BLaER1 (cell line): Measurements from ENCODE around the gene E2F6.

Experiments
- H3K27ac ChIP-seq: shearing (Covaris generic); formaldehyde crosslinking; 2 replicates; pipeline ENCODE4 v1.8.1; 2022
- H3K27me3 ChIP-seq: shearing (Covaris generic); formaldehyde crosslinking; 2 replicates; pipeline ENCODE4 v1.8.1; 2022
- H3K36me3 ChIP-seq: shearing (Covaris generic); formaldehyde crosslinking; 2 replicates; pipeline ENCODE4 v1.8.1; 2022
- H3K4me1 ChIP-seq: shearing (Covaris generic); formaldehyde crosslinking; 2 replicates; pipeline ENCODE4 v1.8.1; 2022
- H3K4me2 ChIP-seq: shearing (Covaris generic); formaldehyde crosslinking; 2 replicates; pipeline ENCODE4 v1.8.1; 2022
- H3K4me3 ChIP-seq: shearing (Covaris generic); formaldehyde crosslinking; 2 replicates; pipeline ENCODE4 v1.8.1; 2022
- H3K9ac ChIP-seq: shearing (Covaris generic); formaldehyde crosslinking; 2 replicates; pipeline ENCODE4 v1.8.1; 2022
- H3K9me3 ChIP-seq: shearing (Covaris generic); formaldehyde crosslinking; 2 replicates; pipeline ENCODE4 v1.8.1; 2022
- H4K20me1 ChIP-seq: shearing (Covaris generic); formaldehyde crosslinking; 2 replicates; pipeline ENCODE4 v1.8.1; 2022
- Cebpa-rat ChIP-seq: shearing (Covaris generic); IDR thresholded peaks from 2 replicates; pipeline ENCODE4 v1.8.1; 2022

The E2F6 gene, protein sequence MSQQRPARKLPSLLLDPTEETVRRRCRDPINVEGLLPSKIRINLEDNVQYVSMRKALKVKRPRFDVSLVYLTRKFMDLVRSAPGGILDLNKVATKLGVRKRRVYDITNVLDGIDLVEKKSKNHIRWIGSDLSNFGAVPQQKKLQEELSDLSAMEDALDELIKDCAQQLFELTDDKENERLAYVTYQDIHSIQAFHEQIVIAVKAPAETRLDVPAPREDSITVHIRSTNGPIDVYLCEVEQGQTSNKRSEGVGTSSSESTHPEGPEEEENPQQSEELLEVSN

GRCh38 chr2:11465485-11466306 lies at the start of gene E2F6:
Gene E2F6 (minus strand): TSS chr2:11466161. CDS start chr2:11465879, 282 bp downstream.
- peak within 1 kb of the TSS; percentile 77 for H3K4me3 ChIP-seq
- H3K36me3 ChIP-seq, result peaks cover 32% of the 10 kb centered on the region
- H3K4me1 ChIP-seq, result peaks cover 42% of the 10 kb centered on the region
- H3K4me2 ChIP-seq, result peak within 1 kb of the TSS; percentile 91
- peak within 1 kb of the TSS; percentile 88 for H3K27ac ChIP-seq
- H3K27me3 ChIP-seq, result no peaks in the 10 kb centered on the region
- H4K20me1 ChIP-seq, result peaks cover 44% of the 10 kb centered on the region
- no peak for TF ChIP-seq Cebpa-rat
- peaks cover 6% of the 10 kb centered on the region; the same call in 1 of the 2 replicates for H3K9me3 ChIP-seq
- H3K9ac ChIP-seq, result peak within 1 kb of the TSS; percentile 85

DNA sequence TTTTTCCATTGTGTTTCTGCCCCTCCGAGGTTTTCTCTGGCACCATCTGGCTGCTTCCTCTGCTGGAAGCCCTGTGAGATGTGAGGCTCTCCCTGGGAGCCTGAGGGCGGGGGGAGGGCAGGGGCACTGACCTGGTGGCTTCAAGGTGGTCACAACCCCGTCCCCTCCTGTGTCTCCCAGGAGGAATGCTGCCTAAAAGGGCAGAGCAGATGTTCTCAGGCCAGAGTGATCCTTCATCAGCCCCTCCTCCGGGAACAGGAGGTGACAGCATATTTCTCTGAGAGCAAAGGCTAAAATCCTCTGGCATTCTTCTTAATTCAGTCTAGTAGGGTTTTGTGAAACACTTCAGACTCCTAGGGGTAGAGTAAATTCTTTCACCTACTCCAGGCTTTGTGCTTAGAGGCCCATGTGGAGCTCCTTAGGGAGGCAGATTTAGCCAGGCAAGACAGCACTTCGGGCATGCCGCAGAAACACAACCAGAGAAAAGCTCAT lies 49.6 kb upstream of the E2F6 start:
- TF ChIP-seq Cebpa-rat, result no peak
- Histone ChIP-seq H4K20me1 (no peaks in the 10 kb centered on the region), H3K27ac (no peak overlapping the region), H3K4me1 (no peaks in the 10 kb centered on the region), H3K9me3 (no peaks in the 10 kb centered on the region), H3K4me2 (no peak overlapping the region), H3K27me3 (no peaks in the 10 kb centered on the region), H3K9ac (no peak overlapping the region), H3K4me3 (no peak overlapping the region), H3K36me3 (no peaks in the 10 kb centered on the region)

GRCh38 chr2:11514904-11515303 lies 48.9 kb upstream of the E2F6 start:
- no peak overlapping the region for H3K4me3 ChIP-seq
- no peak for TF ChIP-seq Cebpa-rat

DNA sequence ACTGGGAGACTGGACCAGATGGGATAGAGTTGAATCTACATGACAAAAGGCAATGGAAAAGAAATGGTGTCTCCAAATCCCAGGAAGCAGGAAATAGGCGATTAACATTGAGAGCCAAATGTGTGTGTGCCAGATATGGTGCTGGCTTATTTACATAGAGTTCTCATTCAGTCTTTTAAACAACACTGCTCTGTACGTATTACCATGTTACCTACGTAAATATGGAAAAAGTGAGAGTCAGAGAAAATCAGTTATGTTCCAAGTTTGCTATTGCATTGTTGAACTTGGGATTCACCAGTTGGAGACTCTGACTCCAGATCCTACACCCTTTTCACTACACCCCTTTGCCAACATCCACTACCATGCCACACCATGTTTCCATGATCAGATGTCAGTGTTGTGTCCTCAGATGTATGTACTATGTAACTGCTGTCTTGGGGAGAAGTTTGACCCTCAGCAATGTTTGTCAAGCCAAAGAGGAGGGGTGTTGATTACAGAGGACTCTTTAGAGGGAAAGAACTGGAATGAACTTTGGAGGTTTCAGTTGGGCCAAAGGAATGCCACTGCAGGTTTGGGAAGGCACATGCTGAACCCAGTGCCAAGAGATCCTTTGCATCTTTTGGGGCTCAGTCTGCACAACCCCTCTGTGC lies 48.2 kb upstream of the E2F6 start:
- no peak for TF ChIP-seq Cebpa-rat
- Histone ChIP-seq H3K9me3 (no peaks in the 10 kb centered on the region), H3K9ac (no peak overlapping the region), H3K4me1 (no peaks in the 10 kb centered on the region), H3K27ac (no peak overlapping the region), H4K20me1 (no peaks in the 10 kb centered on the region), H3K36me3 (no peaks in the 10 kb centered on the region), H3K4me3 (no peak overlapping the region), H3K27me3 (no peaks in the 10 kb centered on the region), H3K4me2 (no peak overlapping the region)

More at GRCh38 chr2:11514904-11515303, 48.9 kb upstream of the E2F6 start:
- no peaks in the 10 kb centered on the region for H3K9me3 ChIP-seq
- no peak overlapping the region for H3K4me2 ChIP-seq
- no peak overlapping the region for H3K27ac ChIP-seq
- no peaks in the 10 kb centered on the region for H3K4me1 ChIP-seq
- H3K36me3 ChIP-seq, result no peaks in the 10 kb centered on the region
- H3K9ac ChIP-seq, result no peak overlapping the region
- no peaks in the 10 kb centered on the region for H3K27me3 ChIP-seq
- no peaks in the 10 kb centered on the region for H4K20me1 ChIP-seq

- no peak overlapping the region for H3K27ac ChIP-seq
- no peak for TF ChIP-seq Cebpa-rat
- H4K20me1 ChIP-seq, result no peaks in the 10 kb centered on the region
- H3K9ac ChIP-seq, result no peak overlapping the region
- H3K4me2 ChIP-seq, result no peak overlapping the region
- no peaks in the 10 kb centered on the region for H3K36me3 ChIP-seq
- H3K4me1 ChIP-seq, result no peaks in the 10 kb centered on the region
- no peak overlapping the region for H3K4me3 ChIP-seq
- H3K27me3 ChIP-seq, result no peaks in the 10 kb centered on the region
- H3K9me3 ChIP-seq, result no peaks in the 10 kb centered on the region
Measured at GRCh38 chr2:11513319-11513718, 47.4 kb upstream of the E2F6 start.

DNA sequence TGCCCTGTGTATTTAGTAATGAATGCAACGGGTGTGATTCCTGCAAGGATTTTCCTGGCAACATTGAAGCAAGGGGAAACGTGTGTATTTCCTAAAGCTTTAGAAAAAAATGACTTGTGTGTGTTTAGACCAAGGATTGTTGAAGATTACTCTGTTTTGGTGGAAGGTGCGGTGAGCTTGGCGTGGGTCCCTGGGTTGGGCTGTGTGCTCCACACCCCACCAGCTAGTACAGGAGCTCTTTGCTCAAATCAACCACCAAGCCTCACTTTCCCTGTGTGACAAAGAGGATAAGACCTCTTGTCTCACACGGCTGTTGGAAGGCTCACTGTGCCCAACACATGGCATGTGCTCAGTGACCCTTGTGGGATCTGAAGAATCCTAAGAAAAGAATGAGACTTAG lies 46.5 kb upstream of the E2F6 start:
- Histone ChIP-seq H3K36me3 (no peaks in the 10 kb centered on the region), H3K9ac (no peak overlapping the region), H3K9me3 (no peaks in the 10 kb centered on the region), H3K27ac (no peak overlapping the region), H3K4me1 (no peaks in the 10 kb centered on the region), H4K20me1 (no peaks in the 10 kb centered on the region), H3K27me3 (no peaks in the 10 kb centered on the region), H3K4me2 (no peak overlapping the region), H3K4me3 (no peak overlapping the region)
- no peak for TF ChIP-seq Cebpa-rat

DNA sequence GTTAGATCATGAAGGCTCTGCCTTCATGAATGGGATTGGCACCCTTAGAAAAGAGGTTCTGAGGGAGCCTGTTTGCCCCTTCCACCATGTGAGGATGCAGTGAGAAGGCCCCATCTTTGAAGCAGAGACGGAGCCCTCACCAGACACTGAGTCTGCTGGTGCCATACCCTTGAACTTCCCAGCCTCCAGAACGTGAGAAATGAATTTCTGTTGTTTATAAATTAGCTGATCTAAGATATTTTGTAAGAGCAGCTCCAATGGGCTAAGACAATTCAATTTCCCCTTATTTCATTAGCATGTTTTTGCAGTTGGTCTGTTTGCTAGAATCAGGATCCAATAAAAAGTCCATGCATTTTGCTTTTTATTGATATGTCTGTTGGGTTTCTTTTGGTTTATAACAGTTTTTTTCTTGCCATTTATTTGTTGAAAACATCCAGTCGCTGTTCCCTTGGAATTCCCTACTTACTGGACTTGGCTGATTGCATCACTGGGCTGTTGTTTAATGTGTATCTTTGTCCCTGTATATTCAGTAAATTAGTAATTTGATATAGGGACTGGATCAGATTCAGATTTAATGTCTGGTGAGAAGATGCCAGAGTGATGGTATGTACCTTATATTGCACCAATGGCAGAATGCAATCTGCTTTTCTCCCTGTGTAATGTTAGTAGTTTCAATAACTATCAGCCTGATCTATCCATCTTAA lies 43.8 kb upstream of the E2F6 start:
- no peaks in the 10 kb centered on the region for H3K4me1 ChIP-seq
- no peaks in the 10 kb centered on the region for H3K36me3 ChIP-seq
- no peak overlapping the region for H3K27ac ChIP-seq
- H3K4me3 ChIP-seq, result no peak overlapping the region
- no peaks in the 10 kb centered on the region for H4K20me1 ChIP-seq
- H3K4me2 ChIP-seq, result no peak overlapping the region
- TF ChIP-seq Cebpa-rat, result no peak
- H3K9ac ChIP-seq, result no peak overlapping the region
- H3K27me3 ChIP-seq, result no peaks in the 10 kb centered on the region
- H3K9me3 ChIP-seq, result 0 out of 2 replicates have a peak, but pooled peaks cover 3% of the 10 kb centered on the region

DNA sequence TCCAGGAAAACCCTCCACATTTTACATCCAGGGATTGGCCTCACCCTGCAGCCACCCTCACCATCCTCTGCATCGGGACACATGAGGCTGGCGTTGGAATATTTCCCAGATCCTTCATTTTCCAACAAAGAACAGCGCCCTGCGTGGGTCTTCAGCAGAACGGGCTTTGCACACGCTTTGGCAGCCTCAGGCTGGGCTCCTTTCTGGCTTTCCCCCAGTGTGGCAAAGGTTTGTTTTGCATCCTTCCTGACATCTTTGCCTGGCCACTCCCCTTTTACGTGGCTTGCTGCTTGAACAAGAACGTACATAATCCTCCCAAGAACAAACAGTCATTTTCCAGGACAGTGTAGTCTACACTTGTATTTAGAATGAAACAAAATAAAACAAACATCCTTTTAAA lies 42.3 kb upstream of the E2F6 start:
- H3K27ac ChIP-seq, result no peak overlapping the region
- no peaks in the 10 kb centered on the region for H3K36me3 ChIP-seq
- H4K20me1 ChIP-seq, result no peaks in the 10 kb centered on the region
- no peaks in the 10 kb centered on the region for H3K4me1 ChIP-seq
- no peak for TF ChIP-seq Cebpa-rat
- H3K9me3 ChIP-seq, result peaks cover 19% of the 10 kb centered on the region
- no peak overlapping the region for H3K9ac ChIP-seq
- no peaks in the 10 kb centered on the region for H3K27me3 ChIP-seq
- H3K4me3 ChIP-seq, result no peak overlapping the region
- no peak overlapping the region for H3K4me2 ChIP-seq

DNA sequence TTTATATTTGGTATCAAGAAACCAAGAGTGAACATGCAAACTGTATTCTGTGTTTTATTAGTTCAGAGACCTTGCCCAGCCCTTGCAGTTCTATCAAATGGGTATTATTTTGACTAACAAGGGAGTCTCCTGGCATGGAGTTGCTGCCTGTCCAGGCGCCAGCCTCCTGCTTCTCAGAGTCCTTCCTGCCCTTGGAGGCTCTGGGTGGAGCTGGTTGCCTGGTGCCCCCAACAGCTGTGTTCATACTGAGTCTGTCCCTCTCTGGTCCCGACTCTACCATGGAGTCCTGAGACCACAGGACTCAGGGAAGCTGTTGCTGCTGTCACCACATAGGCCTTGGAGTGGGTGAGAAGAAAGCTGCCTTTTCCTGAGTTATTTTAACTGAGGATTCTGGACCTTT lies 41.6 kb upstream of the E2F6 start:
- no peak for TF ChIP-seq Cebpa-rat
- H3K9ac ChIP-seq, result no peak overlapping the region
- no peaks in the 10 kb centered on the region for H3K36me3 ChIP-seq
- no peak overlapping the region for H3K4me3 ChIP-seq
- H3K9me3 ChIP-seq, result peaks cover 25% of the 10 kb centered on the region
- H3K4me2 ChIP-seq, result no peak overlapping the region
- no peaks in the 10 kb centered on the region for H3K4me1 ChIP-seq
- H3K27me3 ChIP-seq, result no peaks in the 10 kb centered on the region
- H4K20me1 ChIP-seq, result no peaks in the 10 kb centered on the region
- H3K27ac ChIP-seq, result no peak overlapping the region
